HepG2 (cell line): ENCODE results near the gene PTPRM. TPM values are rescaled to one million over a fixed set of nuclear protein-coding genes. Genes with fewer than 3 reads are reported as not detected.

Source experiments
- ATAC-seq: fragments of 200-7000 bp; cut with Tn5 transposase; 3 replicates; pipeline ENCODE4 v1.9.1; 2020; ENCODE audit warnings: mild to moderate bottlenecking, moderate library complexity
- BruUV-seq: library from RNA; stranded (reverse); fragments of 400-500 nt; replicated peaks from 2 replicates; lab custom pipeline; 2021; lab: Mats Ljungman, UMichigan
- CTCF ChIA-PET: fragments of 300-600 bp; formaldehyde crosslinking; extraction: SDS; loops from one replicate; lab custom pipeline; 2021; ENCODE audit warnings: low total read pairs, inconsistent platforms, low intra/inter-chr PET ratio; lab: Yijun Ruan, JAX
- POLR2A ChIA-PET: fragments of 350-600 bp; sonication (Branson Sonifier 250); formaldehyde crosslinking; loops from one replicate; lab custom pipeline; 2020; ENCODE audit warnings: antibody characterized with exemption, inconsistent platforms; lab: Yijun Ruan, JAX
- DNase-seq: peaks from one replicate; pipeline ENCODE4 v3.0.0-alpha.2; 2015; ENCODE audit warnings: low spot score
- FAIRE-seq: peaks from 3 replicates; lab custom pipeline; 2011; peaks lifted over from hg19 to GRCh38; lab: Jason Lieb, UNC
- H2AFZ ChIP-seq: one replicate; pipeline ENCODE4 v1.6.1; 2011; ENCODE audit warnings: low read length, inconsistent platforms
- H3K27ac ChIP-seq: fragments of 300-600 bp; 3 replicates; pipeline ENCODE4 v1.8.0; 2011; ENCODE audit warnings: mixed run types, mild to moderate bottlenecking, mixed read lengths, low read length, inconsistent platforms; ENCODE audit not compliant: insufficient read depth; ENCODE audit errors: extremely low read length
- H3K27me3 ChIP-seq, 2 experiments: fragments of 200-600 bp in 1 of 2; 2 replicates in 1 of 2; 3 replicates in 1 of 2; pipeline versions ENCODE4 v1.6.0 to v1.8.0; 2011; ENCODE audit warnings: low read length in 2 of 2, mild to moderate bottlenecking in 2 of 2, moderate library complexity in 2 of 2, inconsistent platforms in 1 of 2; ENCODE audit not compliant: insufficient read depth in 2 of 2, control insufficient read depth in 1 of 2
- H3K36me3 ChIP-seq, 2 experiments: fragments of 200-600 bp in 1 of 2; replicated peaks in 1 of 2; 2 replicates in 1 of 2; 3 replicates in 1 of 2; pipeline versions ENCODE4 v1.5.1 to v1.8.0; 2011; ENCODE audit warnings: low read length in 2 of 2, inconsistent platforms in 1 of 2; ENCODE audit not compliant: insufficient read depth in 2 of 2, control insufficient read depth in 1 of 2
- H3K4me1 ChIP-seq: 2 replicates; pipeline ENCODE4 v1.5.1; 2012; ENCODE audit warnings: low read length, inconsistent platforms; ENCODE audit not compliant: insufficient read depth
- H3K4me2 ChIP-seq: 2 replicates; pipeline ENCODE4 v1.6.0; 2011; ENCODE audit warnings: low read depth, low read length, inconsistent platforms
- H3K4me3 ChIP-seq, 3 experiments: fragments of 200-600 bp in 1 of 3; sonication (generic), shearing (Covaris generic) in 1 of 3; replicated peaks in 1 of 3; 2 replicates each; pipeline ENCODE4 v1.5.1; 2011 to 2016; ENCODE audit warnings: low read length in 3 of 3, inconsistent platforms in 2 of 3, low read depth in 2 of 3, mild to moderate bottlenecking in 2 of 3, control low read depth in 1 of 3, mixed read lengths in 1 of 3; ENCODE audit not compliant: insufficient read depth in 1 of 3
- H3K79me2 ChIP-seq: one replicate; pipeline ENCODE4 v1.6.1; 2011; ENCODE audit warnings: low read length, inconsistent platforms; ENCODE audit not compliant: insufficient read depth
- H3K9ac ChIP-seq: 2 replicates; pipeline ENCODE4 v1.6.0; 2011; ENCODE audit warnings: mild to moderate bottlenecking, low read depth, low read length, inconsistent platforms; ENCODE audit not compliant: insufficient read depth
- H3K9me3 ChIP-seq: 2 replicates; pipeline ENCODE4 v1.5.1; 2012; ENCODE audit warnings: mild to moderate bottlenecking, low read length
- H4K20me1 ChIP-seq: 2 replicates; pipeline ENCODE4 v1.6.0; 2011; ENCODE audit warnings: inconsistent platforms, mild to moderate bottlenecking, low read length, moderate library complexity; ENCODE audit not compliant: insufficient read depth
- ATF6 ChIP-seq: sonication (generic); formaldehyde crosslinking; conservative IDR thresholded peaks from 2 replicates; pipeline ENCODE4 v1.4.0; 2020; ENCODE audit warnings: missing genetic modification reagents
- BRCA1 ChIP-seq: sonication (generic); formaldehyde crosslinking; IDR thresholded peaks from 2 replicates; pipeline ENCODE4 v1.4.0; 2020; ENCODE audit warnings: missing genetic modification reagents
- HMG20A ChIP-seq: IDR thresholded peaks from 2 replicates; pipeline ENCODE4 v1.6.1; 2016; ENCODE audit warnings: borderline replicate concordance
- IKZF4 ChIP-seq: sonication (generic); formaldehyde crosslinking; IDR thresholded peaks from 2 replicates; pipeline ENCODE4 v1.5.1; 2020; ENCODE audit warnings: borderline replicate concordance, mild to moderate bottlenecking, low read depth, missing genetic modification reagents; ENCODE audit errors: not compliant biosample characterization
- MAFF ChIP-seq: IDR thresholded peaks from 2 replicates; pipeline ENCODE4 v1.6.1; 2011; ENCODE audit warnings: low read depth, low read length, improper control_type of control experiment
- MIER2 ChIP-seq: IDR thresholded peaks from 2 replicates; pipeline ENCODE4 v1.6.1; 2016; ENCODE audit warnings: missing biosample characterization, missing genetic modification reagents
- NBN ChIP-seq: fragments of 450-650 bp; conservative IDR thresholded peaks from 2 replicates; pipeline ENCODE4 v1.6.1; 2017
- NRL ChIP-seq: sonication (generic); formaldehyde crosslinking; IDR thresholded peaks from 2 replicates; pipeline ENCODE4 v1.5.0; 2020; ENCODE audit warnings: missing genetic modification reagents, mild to moderate bottlenecking, moderate library complexity, borderline replicate concordance
- SP1 ChIP-seq, 2 experiments: fragments of 450-650 bp in 1 of 2; sonication (generic) in 1 of 2; formaldehyde crosslinking in 1 of 2; IDR thresholded peaks; 2 replicates each; pipeline versions ENCODE4 v1.4.0 to v1.6.1; 2016 to 2020; ENCODE audit warnings: missing genetic modification reagents in 1 of 2
- ZIK1 ChIP-seq: sonication (generic); formaldehyde crosslinking; IDR thresholded peaks from 2 replicates; pipeline ENCODE4 v1.5.0; 2020; ENCODE audit warnings: mild to moderate bottlenecking, low read depth, missing genetic modification reagents, borderline replicate concordance
- ZNF281 ChIP-seq: sonication (generic); formaldehyde crosslinking; IDR thresholded peaks from 2 replicates; pipeline ENCODE4 v1.4.0; 2020; ENCODE audit warnings: missing genetic modification reagents, borderline replicate concordance
- ZNF432 ChIP-seq: sonication (generic); formaldehyde crosslinking; IDR thresholded peaks from 2 replicates; pipeline ENCODE4 v1.5.0; 2020; ENCODE audit warnings: missing genetic modification reagents, mild to moderate bottlenecking, borderline replicate concordance
- ZNF616 ChIP-seq: sonication (generic); formaldehyde crosslinking; IDR thresholded peaks from 2 replicates; pipeline ENCODE4 v1.5.0; 2020; ENCODE audit warnings: low read depth, mild to moderate bottlenecking, missing genetic modification reagents
- WGBS: methylation state at CpG from one replicate; pipeline ENCODE4 v1.1.6; 2017; ENCODE audit warnings: low lambda C conversion rate; 5-methylcytosine and 5-hydroxymethylcytosine counted together
- in situ Hi-C: cut with HindIII; loops from 2 replicates; pipeline ENCODE4 v1.10.0; 2017; ENCODE audit warnings: low pct_unique_long_range_greater_than_20kb; ENCODE audit not compliant: extremely low pct_ligation_motif_present
- intact Hi-C: fragments of 100-400 bp; cut with micrococcal nuclease; formaldehyde crosslinking; loops from one replicate; pipeline ENCODE4 v1.10.0; 2022; ENCODE audit not compliant: unreplicated experiment
- polyA plus RNA-seq, 8 experiments: library from polyadenylated mRNA; depleted of rRNA in 3 of 8; stranded (reverse) in 7 of 8; unstranded in 1 of 8; fragments of >200 nt; fragmentation: Illumina TruSeq in 4 of 8; extraction: Trizol in 4 of 8; gene quantifications; 2 replicates each; pipeline versions ENCODE4 v1.2.1 to v1.2.3, GENCODE V29; 2011 to 2016; ENCODE audit warnings: low read depth in 4 of 8, missing spikeins in 1 of 8, mixed read lengths in 1 of 8; ENCODE audit not compliant: insufficient read depth in 1 of 8
- total RNA-seq, 5 experiments: library from RNA; depleted of rRNA; stranded (reverse); fragments of >200 nt; fragmentation: Illumina TruSeq; extraction: Trizol; gene quantifications; 2 replicates each; pipeline ENCODE4 v1.2.3, GENCODE V29; 2016; ENCODE audit warnings: low read depth in 1 of 5

Gene PTPRM
- total and polyA plus RNA-seq, 2 of the 13 experiments (the other 11 are each of a cell fraction or from before 2014, with no cell fraction given): 12.6 to 108 TPM

GRCh38 chr18:8151181-8151580 lies 584.1 kb downstream of the PTPRM start:
- TF ChIP-seq HMG20A (CRISPR knock-in tag) (no peak), NRL (CRISPR knock-in tag) (no peak), BRCA1 (CRISPR knock-in tag) (no peak), MIER2 (CRISPR knock-in tag) (no peak), ZNF616 (CRISPR knock-in tag) (no peak), NBN (no peak), ATF6 (CRISPR knock-in tag) (no peak), ZNF281 (no peak), ZNF432 (CRISPR knock-in tag) (no peak), SP1 (IDR thresholded peaks at IDR 0.05) (no peak), SP1 (CRISPR knock-in tag; IDR thresholded peaks at IDR 0.05) (no peak), ZIK1 (no peak), IKZF4 (CRISPR knock-in tag) (no peak), MAFF (no peak)
- DNase-seq (no peak), ATAC-seq (no peak), FAIRE-seq (no peak)
- BruUV-seq: no TSS peak
- intact Hi-C loops (no loop called here), in situ Hi-C loops (no loop called here)
- Histone ChIP-seq H2AFZ (no peak overlapping the region), H3K4me2 (no peak overlapping the region), H3K9me3 (no peaks in the 10 kb centered on the region), H3K4me1 (peaks cover 20% of the 10 kb centered on the region), H3K27ac (no peak overlapping the region), H3K36me3 (peaks cover 0 to 1% of the 10 kb centered on the region in 2 experiments; a peak in 1 of 5 replicates), H3K79me2 (no peaks in the 10 kb centered on the region), H3K9ac (no peak overlapping the region), H3K4me3 (no peak overlapping the region), H4K20me1 (no peaks in the 10 kb centered on the region), H3K27me3 (no peaks in the 10 kb centered on the region)
- 100% methylated on average over 4 of the region's 6 CpGs for WGBS
- CTCF ChIA-PET: no interaction called here
- POLR2A ChIA-PET: no interaction called here
